Inferior parietal cortex (tissue), 1 donor: ENCODE results near the gene TMEM120B.
"Not testable (repeated sequence)": the region's sequence is repeated elsewhere in the genome, so short reads cannot be mapped to it uniquely, and the experiment has no call there.

Source experiments
- DNase-seq: peaks from one replicate; pipeline ENCODE4 v3.0.0-alpha.2; 2016; ENCODE audit errors: extremely low spot score

TMEM120B gene

DNA sequence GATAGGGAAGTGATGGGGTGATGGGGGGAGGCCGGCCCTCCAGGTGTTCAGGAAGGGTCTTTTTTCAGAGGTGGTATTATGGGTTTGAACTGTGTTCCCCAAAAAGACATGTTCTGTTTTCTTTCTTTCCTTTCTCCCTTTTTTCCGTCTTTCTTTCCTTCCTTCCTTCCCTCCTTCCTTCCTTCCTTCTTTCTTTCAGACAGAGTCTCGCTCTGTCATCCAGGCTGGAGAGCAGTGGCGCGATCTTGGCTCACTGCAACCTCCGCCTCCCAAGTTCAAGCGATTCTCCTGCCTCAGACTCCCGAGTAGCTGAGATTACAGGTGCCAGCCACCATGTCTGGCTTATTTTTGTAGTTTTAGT, 3.5 kb upstream of the TMEM120B start:
- DNase-seq = not testable (repeated sequence)

DNA sequence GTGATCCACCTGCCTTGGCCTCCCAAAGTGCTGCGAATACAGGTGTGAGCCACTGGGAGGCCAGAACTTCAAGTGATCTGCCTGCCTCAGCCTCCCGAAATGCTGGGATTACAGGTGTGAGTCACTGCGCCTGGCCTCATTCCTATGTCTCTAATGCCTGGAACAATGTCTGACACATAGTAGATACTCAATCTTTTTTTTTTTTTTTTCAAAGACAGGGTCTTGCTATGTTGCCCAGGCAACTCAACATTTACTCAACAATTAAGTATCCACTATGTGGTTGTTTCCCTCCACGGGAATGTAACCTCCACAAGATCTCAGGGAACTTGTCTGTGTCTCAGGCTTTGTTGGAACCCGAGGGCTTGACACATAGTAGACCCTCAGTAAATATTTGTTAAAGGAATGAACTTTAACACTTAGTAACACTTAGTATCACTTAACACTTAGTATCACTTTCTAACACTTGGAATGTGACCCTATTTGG, 3.0 kb upstream of the TMEM120B start:
- DNase-seq = no peak

DNA sequence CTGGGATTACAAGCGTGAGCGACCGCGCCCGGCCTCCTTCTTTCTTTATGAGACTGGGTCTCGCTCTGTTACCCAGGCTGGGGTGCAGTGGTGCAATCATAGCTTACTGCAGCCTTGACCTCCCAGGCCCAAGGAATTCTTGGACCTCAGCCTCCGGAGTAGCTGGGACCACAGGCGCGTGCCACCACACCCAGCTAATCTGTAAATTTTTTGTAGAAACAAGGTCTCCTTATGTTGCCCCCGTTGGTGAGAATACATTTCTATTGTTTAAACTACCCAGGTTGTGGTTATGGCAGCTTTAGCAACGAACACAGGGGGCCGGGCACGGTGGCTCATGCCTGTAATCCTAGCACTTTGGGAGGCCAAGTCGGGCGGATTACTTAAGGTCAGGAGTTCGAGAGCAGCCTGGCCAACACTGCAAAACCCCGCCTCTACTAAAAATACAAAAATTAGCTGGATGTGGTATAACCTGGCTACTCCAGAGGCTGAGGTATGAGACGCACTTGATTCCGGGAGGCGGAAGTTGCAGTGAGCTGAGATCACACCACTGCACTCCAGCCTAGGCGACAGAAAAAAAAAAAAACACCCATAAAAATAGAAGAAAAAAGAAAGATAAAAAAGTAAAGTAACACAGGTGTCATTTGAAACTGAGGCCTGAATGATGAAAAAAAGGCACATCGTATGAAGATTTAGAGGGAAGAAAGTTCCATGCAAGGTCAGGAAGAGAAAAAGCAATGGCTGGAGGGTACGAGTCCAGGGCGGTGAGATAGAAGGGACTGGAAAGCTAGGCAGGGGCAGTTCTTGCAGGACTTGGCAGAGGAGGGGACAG, 977 bp upstream of the TMEM120B start:
- no peak for DNase-seq

DNA sequence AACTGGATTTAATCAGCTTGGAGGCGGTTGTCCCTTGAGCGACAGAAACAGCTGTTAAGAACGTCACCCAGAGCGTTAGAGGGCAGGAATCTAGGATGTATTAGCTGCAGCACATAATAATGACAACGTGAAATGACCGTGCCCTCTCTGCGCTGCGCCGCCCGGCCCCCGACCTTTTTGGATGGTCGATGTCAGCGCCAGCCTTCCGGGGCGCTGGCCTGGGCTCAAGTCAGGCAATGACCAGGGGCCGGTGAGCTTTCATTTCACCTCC, 427 bp upstream of the TMEM120B start:
- peak; percentile 56 for DNase-seq

DNA sequence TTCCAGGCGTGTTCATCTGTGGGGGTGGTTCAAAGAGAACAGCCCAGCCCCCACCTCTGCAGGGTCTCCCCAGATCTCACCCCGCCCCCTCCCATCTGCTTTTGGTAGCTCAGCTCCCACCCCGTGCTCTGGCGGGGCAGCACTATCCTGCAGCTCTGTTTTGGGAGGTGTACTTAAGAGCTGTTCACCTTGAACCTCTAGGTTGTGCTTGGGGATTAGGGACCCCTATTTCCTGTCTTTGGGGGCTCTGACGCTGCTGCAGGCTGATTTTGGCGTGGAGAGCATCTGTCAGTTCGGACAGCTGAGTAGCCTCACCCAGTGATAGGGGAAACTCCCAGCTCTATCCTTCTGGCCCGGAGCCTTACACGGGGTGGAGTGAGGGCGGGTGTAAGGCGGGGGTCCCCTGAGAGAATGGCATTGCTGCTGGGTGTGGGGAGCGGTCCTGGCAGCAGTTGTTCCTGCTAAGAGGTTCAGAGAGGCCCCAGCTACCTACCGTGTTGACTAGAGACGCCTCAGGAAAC, 765 bp downstream of the TMEM120B start:
- no peak for DNase-seq

DNA sequence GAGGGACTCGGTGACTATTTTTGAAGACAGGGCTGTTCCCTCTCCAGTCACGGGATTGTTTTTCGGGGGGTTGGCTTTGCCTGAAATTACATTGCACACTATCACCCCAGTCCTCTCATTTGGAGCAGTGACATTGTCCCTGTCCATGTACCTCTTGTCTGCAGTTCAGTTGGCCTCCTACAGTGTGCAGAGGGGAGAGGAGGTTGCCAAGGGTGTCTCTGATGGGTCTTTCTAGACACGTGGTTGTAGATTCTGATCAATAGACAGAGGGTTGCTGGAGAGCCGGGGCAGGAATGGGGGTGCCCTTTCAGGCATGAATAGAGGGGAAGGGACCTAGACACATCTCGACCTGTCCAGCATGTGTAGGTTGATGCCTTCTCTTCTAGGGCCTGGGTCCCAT, 1.2 kb downstream of the TMEM120B start:
- no peak for DNase-seq

DNA sequence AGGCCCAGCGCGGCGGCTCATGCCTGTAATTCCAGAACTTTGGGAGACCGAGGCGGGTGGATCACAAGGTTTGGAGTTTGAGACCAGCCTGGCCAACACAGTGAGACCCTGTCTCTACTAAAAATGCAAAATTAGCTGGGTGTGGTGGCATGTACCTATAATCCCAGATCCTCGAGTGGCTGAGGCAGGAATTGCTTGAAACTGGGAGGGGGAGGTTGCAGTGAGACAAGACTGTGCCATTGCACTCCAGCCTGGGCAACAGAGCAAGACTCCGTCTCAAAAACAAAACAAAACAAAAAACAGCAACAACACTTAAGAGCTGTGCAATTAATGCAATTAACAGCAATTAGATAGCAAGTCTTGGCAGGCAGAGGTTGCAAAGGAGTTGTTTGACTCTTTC, 2.5 kb downstream of the TMEM120B start:
- not testable (repeated sequence) for DNase-seq

DNA sequence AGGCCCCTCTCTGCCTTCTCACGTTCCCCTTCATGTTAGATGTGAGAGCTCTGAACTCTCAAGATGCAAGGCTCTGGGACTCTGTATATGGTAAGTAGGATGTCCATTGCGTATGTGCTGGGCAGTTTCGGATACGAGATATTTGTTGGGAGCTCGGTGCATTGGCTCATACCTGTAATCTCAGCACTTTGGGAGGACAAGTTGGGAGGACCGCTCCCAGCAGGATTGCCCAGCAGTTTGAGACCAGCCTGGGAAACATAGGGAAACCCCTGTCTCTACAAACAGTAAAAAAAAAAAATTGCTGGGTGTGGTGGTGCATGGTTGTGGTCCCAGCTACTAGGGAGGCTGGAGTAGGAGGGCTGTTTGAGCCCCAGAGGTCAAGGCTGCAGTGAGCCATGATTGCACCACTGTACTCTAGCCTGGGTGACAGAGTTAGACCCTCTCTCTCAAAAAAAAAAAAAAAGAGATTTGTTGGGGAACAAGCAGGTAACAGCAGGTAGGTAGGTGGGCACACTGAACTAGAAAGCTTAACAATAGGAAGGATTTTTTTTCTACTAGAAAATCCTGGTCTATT, 3.4 kb downstream of the TMEM120B start:
- DNase-seq = no peak

DNA sequence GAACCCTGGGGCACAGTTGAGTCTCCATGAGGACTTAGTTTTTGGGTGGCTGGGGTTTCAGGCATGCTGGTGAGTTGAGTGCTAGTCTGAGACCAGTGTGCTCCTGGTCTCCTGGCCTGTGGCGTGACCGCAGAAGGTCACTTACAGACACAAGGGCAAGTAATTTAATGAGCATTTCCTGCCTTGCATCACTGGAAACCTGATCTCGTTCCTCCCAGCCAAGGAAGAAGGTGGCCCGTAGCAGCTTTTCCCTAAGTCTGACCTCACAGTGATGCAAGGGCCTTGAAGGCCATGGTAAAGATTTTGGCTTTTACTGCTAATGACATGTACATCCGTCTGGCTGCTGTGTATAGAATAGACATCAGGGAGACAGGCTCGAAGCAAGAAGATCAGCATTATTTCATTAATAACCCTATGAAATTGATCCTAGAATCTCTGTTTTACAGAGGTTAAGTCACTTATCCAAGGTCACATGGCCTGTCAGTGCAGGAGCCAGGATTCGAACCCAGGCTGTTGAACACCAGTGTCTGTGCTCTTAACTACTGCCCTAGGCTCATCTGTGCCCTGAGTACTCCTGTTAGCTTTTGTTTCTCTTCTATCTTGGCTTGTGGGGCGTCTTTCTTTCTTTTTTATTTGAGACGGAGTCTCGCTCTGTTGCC, 4.6 kb downstream of the TMEM120B start:
- DNase-seq = no peak

DNA sequence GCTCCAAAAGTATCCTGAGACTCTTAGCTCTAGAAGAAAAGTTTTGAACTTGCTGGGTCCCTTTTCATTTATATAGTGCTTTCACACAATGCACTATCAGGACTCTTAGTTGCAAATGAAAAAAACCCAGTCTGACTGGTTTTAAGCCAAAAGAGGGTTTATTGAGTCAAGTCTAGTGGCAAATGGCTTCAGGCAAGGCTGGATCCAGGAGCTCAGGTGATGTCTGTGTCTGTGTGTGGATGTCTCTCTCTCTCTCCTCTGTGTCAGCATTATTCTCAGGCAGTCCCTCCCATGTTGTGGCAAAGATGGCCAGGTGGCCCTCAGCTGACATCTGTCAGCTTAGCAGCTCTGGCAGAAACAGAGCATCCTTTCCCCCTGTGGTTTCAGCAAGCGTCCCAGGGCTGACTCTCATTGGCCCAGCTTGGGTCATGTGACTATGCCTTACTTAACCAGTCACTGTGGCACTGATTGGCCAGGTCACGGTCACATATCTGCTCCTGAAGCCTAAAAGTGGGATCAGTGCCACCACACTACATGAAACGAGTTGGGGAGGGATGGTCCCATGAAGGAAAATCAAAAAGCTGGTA, 6.2 kb downstream of the TMEM120B start:
- no peak for DNase-seq

DNA sequence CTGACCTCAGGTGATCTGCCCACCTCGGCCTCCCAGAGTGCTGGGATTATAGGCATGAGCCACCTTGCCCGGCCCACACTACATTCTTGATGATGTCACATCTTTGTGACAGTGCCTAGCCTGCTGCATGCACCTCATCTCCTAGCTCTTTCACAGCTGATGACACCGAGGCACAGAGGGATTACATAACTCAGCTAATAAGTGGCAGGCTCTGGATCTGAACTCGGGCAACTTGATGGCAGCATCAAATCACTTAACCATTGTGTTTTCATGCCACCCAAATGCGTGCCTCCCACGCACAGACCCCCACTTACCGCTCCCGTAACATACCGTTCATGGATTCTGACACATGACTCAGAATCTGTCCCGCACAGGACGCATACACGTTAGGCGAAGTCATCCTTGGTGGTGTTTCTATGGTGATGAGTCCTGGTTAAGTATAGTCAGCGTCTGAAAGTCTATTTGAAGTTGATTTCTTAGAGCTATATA, 7.4 kb downstream of the TMEM120B start:
- DNase-seq = peak; percentile 22

DNA sequence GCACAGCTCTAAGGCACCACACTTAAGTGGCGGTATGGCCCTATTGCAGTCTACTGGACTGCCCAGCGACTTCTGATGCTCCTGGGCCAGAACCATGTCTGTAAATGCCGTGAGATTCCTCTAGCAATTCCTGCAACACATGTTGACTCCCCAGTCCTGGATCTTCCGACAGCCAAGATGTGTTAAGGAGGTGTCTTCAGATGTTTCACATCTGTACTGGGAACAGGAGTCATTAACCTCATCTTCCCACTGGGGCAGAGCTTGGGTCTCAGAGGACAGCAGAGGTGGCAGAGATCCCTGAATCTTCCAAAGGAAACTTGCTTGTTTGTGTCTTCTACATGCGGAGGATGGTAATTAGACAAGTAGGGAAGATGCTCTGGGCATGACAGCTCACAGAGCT, 8.2 kb downstream of the TMEM120B start:
- no peak for DNase-seq

DNA sequence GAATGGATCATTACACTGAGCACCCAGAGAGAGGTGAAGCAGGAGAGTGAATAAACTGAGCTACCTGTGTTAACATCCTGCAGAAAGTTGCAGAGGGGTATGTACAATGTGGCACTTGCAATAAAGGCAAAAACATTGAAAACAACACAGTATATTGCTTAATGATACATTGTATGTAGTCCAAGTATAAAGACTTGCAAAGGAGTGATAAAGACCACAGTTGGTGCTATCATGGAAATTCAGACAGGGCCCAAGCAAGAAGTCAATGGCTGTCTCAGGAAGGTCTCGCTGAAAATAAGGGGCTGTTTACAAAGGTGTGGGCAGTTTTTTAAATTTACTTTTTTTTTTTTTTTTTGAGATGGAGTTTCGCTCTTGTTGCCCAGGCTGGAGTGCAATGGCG, 10.0 kb downstream of the TMEM120B start:
- DNase-seq = no peak

DNA sequence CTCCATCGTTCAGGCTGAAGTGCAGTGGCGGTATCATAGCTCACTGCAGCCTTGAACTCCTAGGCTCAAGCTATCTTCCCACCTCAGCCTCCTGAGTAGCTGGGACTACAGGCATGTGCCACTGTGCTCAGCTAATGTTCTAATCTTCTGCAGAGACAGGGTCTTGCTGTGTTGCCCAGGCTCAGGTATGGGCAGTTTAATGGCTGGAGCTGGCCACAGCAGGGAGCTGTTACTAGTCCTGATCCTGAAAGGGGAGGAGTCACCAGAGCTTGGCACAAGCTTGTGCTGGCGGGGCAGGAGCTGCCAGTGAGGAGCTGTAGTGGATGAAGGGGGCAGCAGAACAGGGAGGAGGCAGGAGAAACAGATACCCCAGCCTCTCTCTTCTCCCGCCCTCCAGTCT, 10.6 kb downstream of the TMEM120B start:
- DNase-seq = no peak

DNA sequence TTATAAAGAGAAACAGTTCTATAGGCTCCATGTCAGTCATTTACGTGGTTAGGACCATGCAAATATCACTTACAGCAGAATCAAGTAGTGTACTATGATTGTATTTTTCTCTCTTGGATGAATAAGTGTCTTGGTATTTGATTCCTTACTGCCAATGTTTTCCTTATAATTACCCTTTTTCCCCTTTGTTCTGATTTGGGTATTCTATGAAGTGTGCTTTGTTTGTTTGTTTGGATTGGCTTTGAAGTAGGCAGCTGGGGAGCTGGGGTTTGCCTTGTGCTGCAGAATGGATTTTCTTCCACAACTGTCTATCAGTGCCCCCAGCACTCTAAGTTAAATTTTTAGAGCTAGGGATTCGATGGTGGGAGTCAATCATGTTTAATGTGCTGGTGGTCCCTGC, 12.4 kb downstream of the TMEM120B start:
- DNase-seq = no peak

DNA sequence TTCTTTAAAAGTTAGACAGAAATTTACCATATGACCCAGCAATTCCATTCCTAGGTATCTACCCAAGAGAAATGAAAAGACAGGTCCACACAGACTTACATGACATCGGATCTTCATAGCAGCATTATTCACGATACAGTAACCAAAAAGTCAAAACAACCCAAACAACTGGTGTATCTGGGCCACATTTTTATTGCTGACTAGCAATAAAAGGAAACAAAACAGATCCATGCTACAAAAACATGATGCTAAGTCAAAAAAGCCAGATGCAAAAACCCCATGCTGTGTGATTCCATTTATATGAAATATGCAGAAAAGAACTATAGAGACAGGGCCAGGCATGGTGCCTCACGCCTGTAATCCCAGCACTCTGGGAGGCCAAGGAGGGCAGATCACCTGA, 12.9 kb downstream of the TMEM120B start:
- no peak for DNase-seq

DNA sequence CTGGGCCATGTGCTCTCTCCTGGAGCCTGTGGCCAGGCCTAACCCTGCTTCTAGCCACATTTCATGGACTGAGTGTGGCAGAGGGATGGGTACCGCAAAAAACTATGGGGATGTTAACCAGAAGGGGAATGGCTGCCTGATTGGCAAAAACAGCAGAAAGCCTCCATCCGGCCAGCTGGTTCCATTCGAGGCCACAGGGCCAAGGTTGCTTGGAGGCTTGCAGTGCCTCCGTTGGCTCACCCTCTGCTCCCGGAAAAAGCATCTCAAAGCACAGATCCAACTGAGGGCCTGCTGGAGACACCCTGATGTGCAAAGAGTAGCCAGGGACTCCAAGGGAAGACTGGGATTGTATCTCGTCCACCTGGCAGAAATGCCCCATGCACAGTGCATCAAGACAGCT, 16.5 kb downstream of the TMEM120B start:
- DNase-seq = no peak

DNA sequence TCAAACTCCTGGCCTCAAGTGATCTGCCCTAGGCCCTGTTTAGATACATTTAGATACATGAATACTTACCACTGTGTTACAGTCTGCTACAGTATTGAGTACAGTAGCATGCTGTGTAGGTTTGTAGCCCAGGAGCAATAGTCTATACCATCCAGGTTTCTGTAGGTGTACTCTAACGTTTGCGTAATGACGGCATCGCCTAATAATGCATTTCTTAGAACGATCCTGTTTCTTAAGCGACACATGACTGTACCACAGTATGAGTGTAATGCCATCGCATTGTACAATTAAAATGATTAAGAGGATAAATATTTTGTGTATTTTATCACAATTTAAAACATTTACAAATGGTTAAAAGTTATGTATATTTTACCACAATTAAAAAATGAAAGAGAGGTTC, 18.9 kb downstream of the TMEM120B start:
- no peak for DNase-seq

DNA sequence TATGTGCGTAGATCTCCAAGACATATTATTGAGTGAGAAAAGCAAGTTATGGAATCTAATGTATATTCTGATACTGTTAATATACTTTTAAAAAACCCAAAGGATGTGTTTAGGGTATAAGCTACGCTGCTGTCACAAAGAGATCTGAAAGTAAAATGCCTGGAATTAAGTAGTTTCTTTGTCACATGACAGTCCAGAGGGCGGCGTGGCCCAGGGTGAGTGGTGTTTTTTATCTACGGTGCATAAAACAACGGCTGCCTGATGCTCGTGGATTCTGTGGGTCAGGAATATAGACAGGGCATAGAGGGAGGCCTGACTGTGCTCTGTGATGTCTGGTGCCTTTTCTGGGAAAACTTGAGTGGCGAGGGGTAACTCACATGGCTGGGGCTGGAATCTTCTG, 21.3 kb downstream of the TMEM120B start:
- no peak for DNase-seq

DNA sequence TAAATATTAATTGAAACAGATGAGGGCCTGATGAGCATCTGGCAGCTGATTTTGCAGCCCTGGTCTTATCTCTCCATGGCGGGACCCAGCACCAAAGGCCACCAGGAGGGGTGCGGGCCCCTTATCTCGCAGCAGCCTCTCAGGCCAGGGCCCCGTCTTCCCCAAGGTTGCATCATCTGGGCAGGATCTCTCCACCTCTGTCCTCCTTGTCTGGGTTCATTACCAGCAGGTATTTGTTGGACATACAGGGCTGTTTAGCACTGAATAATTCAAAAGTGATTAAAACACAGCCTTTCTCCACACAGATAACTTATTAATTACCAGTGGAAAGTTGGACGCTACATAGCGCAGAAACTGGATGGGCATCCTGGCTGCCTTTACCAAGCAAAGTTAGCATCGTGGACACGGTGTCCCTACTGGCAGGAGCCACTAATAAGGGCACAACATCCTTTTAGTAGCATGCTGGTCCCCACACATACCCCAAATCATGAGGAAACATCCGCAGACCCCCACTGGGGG, 25.8 kb downstream of the TMEM120B start:
- no peak for DNase-seq

DNA sequence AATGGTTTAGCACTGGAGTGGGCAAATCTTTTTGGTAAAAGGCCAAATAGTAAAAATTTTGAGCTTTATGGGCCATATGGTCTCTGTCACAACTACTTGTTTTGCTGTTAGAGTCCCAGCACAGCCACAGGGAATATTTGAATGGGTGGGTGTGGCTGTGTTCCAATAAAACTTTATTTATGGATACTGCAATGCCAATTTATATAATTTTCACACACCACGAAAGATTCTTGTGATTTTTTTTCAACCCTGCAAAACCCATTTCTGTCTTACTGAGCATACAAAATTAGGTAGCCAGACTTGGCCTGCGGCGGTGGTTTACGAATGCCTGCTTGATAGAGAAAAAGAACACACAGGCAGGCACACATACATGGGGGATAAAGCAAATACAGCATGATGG, 28.3 kb downstream of the TMEM120B start:
- peak; percentile 42 for DNase-seq

DNA sequence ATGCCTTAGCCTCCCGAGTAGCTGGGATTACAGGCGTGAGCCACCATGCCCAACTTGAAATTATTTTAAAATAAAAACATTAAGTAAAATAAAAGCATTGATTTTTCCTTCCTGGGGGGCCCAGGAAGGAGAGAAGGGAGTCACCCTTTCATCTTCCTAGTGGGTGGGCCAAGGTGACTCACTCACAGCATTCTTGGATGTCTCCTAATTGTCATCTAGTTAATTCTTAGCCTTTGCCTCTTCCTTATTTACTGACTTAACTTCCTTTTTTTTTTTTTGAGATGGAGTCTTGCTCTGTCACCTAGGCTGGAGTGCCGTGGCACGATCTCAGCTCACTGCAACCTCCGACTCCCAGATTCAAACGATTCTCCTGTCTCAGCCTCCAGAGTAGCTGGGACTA, 29.2 kb downstream of the TMEM120B start:
- DNase-seq = no peak
